GM12892 (cell line): Measurements from ENCODE around the gene SMARCC2.

Experiments
- POLR2A ChIP-seq: IDR thresholded peaks from 2 replicates; pipeline ENCODE4 v1.6.1; 2011; ENCODE audit warnings: low read depth, low read length, control low read depth
- POLR2AphosphoS5 ChIP-seq: IDR thresholded peaks from 2 replicates; pipeline ENCODE4 v1.6.1; 2011; ENCODE audit warnings: low read depth, low read length, control low read depth

- TF ChIP-seq POLR2A = no peak
- TF ChIP-seq POLR2AphosphoS5 = 0 out of 2 replicates have a peak, but pooled peaks have one; percentile 1
Observed at GRCh38 chr12:56236091-56236490, 46.8 kb upstream of the SMARCC2 start.
